HepG2 (cell line): Measurements from ENCODE around the gene PSMA7. TPM values are rescaled to one million over a fixed set of nuclear protein-coding genes. Genes with fewer than 3 reads are reported as not detected.

ENCODE experiments used
- ATAC-seq: fragments of 200-7000 bp; cut with Tn5 transposase; 3 replicates; pipeline ENCODE4 v1.9.1; 2020; ENCODE audit warnings: mild to moderate bottlenecking, moderate library complexity
- BruUV-seq: library from RNA; stranded (reverse); fragments of 400-500 nt; replicated peaks from 2 replicates; lab custom pipeline; 2021; lab: Mats Ljungman, UMichigan
- CTCF ChIA-PET: fragments of 300-600 bp; formaldehyde crosslinking; extraction: SDS; loops from one replicate; lab custom pipeline; 2021; ENCODE audit warnings: low total read pairs, inconsistent platforms, low intra/inter-chr PET ratio; lab: Yijun Ruan, JAX
- POLR2A ChIA-PET: fragments of 350-600 bp; sonication (Branson Sonifier 250); formaldehyde crosslinking; loops from one replicate; lab custom pipeline; 2020; ENCODE audit warnings: antibody characterized with exemption, inconsistent platforms; lab: Yijun Ruan, JAX
- DNase-seq: peaks from one replicate; pipeline ENCODE4 v3.0.0-alpha.2; 2015; ENCODE audit warnings: low spot score
- FAIRE-seq: peaks from 3 replicates; lab custom pipeline; 2011; peaks lifted over from hg19 to GRCh38; lab: Jason Lieb, UNC
- H2AFZ ChIP-seq: one replicate; pipeline ENCODE4 v1.6.1; 2011; ENCODE audit warnings: low read length, inconsistent platforms
- H3K27ac ChIP-seq: fragments of 300-600 bp; 3 replicates; pipeline ENCODE4 v1.8.0; 2011; ENCODE audit warnings: mixed run types, mild to moderate bottlenecking, mixed read lengths, low read length, inconsistent platforms; ENCODE audit not compliant: insufficient read depth; ENCODE audit errors: extremely low read length
- H3K27me3 ChIP-seq, 2 experiments: fragments of 200-600 bp in 1 of 2; 2 replicates in 1 of 2; 3 replicates in 1 of 2; pipeline versions ENCODE4 v1.6.0 to v1.8.0; 2011; ENCODE audit warnings: low read length in 2 of 2, mild to moderate bottlenecking in 2 of 2, moderate library complexity in 2 of 2, inconsistent platforms in 1 of 2; ENCODE audit not compliant: insufficient read depth in 2 of 2, control insufficient read depth in 1 of 2
- H3K36me3 ChIP-seq, 2 experiments: fragments of 200-600 bp in 1 of 2; replicated peaks in 1 of 2; 2 replicates in 1 of 2; 3 replicates in 1 of 2; pipeline versions ENCODE4 v1.5.1 to v1.8.0; 2011; ENCODE audit warnings: low read length in 2 of 2, inconsistent platforms in 1 of 2; ENCODE audit not compliant: insufficient read depth in 2 of 2, control insufficient read depth in 1 of 2
- H3K4me1 ChIP-seq: 2 replicates; pipeline ENCODE4 v1.5.1; 2012; ENCODE audit warnings: low read length, inconsistent platforms; ENCODE audit not compliant: insufficient read depth
- H3K4me2 ChIP-seq: 2 replicates; pipeline ENCODE4 v1.6.0; 2011; ENCODE audit warnings: low read depth, low read length, inconsistent platforms
- H3K4me3 ChIP-seq, 3 experiments: fragments of 200-600 bp in 1 of 3; sonication (generic), shearing (Covaris generic) in 1 of 3; replicated peaks in 1 of 3; 2 replicates each; pipeline ENCODE4 v1.5.1; 2011 to 2016; ENCODE audit warnings: low read length in 3 of 3, inconsistent platforms in 2 of 3, low read depth in 2 of 3, mild to moderate bottlenecking in 2 of 3, control low read depth in 1 of 3, mixed read lengths in 1 of 3; ENCODE audit not compliant: insufficient read depth in 1 of 3
- H3K79me2 ChIP-seq: one replicate; pipeline ENCODE4 v1.6.1; 2011; ENCODE audit warnings: low read length, inconsistent platforms; ENCODE audit not compliant: insufficient read depth
- H3K9ac ChIP-seq: 2 replicates; pipeline ENCODE4 v1.6.0; 2011; ENCODE audit warnings: mild to moderate bottlenecking, low read depth, low read length, inconsistent platforms; ENCODE audit not compliant: insufficient read depth
- H3K9me3 ChIP-seq: 2 replicates; pipeline ENCODE4 v1.5.1; 2012; ENCODE audit warnings: mild to moderate bottlenecking, low read length
- H4K20me1 ChIP-seq: 2 replicates; pipeline ENCODE4 v1.6.0; 2011; ENCODE audit warnings: inconsistent platforms, mild to moderate bottlenecking, low read length, moderate library complexity; ENCODE audit not compliant: insufficient read depth
- ELF1 ChIP-seq: sonication (generic); formaldehyde crosslinking; IDR thresholded peaks from 2 replicates; pipeline ENCODE4 v1.4.0; 2020; ENCODE audit warnings: missing genetic modification reagents
- JDP2 ChIP-seq: sonication (generic); formaldehyde crosslinking; IDR thresholded peaks from 2 replicates; pipeline ENCODE4 v1.8.1; 2022; ENCODE audit warnings: missing genetic modification reagents, borderline replicate concordance
- MIER3 ChIP-seq: IDR thresholded peaks from 2 replicates; pipeline ENCODE4 v1.6.1; 2016; ENCODE audit warnings: missing compliant biosample characterization, borderline replicate concordance
- YEATS4 ChIP-seq: sonication (generic); formaldehyde crosslinking; IDR thresholded peaks from 2 replicates; pipeline ENCODE4 v1.4.0; 2020; ENCODE audit warnings: missing genetic modification reagents, borderline replicate concordance
- ZNF343 ChIP-seq: sonication (generic); formaldehyde crosslinking; IDR thresholded peaks from 2 replicates; pipeline ENCODE4 v1.4.0; 2020; ENCODE audit warnings: mild to moderate bottlenecking, missing genetic modification reagents
- ZNF432 ChIP-seq: sonication (generic); formaldehyde crosslinking; IDR thresholded peaks from 2 replicates; pipeline ENCODE4 v1.5.0; 2020; ENCODE audit warnings: missing genetic modification reagents, mild to moderate bottlenecking, borderline replicate concordance
- ZNF576 ChIP-seq: sonication (generic); formaldehyde crosslinking; IDR thresholded peaks from 2 replicates; pipeline ENCODE4 v1.4.0; 2020; ENCODE audit warnings: mild to moderate bottlenecking, missing genetic modification reagents
- ZNF724P ChIP-seq: sonication (generic); formaldehyde crosslinking; IDR thresholded peaks from 2 replicates; pipeline ENCODE4 v1.8.0; 2022; ENCODE audit warnings: missing genetic modification reagents, borderline replicate concordance
- ZNF761 ChIP-seq: sonication (generic); formaldehyde crosslinking; conservative IDR thresholded peaks from 2 replicates; pipeline ENCODE4 v1.4.0; 2020; ENCODE audit warnings: mild to moderate bottlenecking, missing genetic modification reagents
- WGBS: methylation state at CpG from one replicate; pipeline ENCODE4 v1.1.6; 2017; ENCODE audit warnings: low lambda C conversion rate; 5-methylcytosine and 5-hydroxymethylcytosine counted together
- in situ Hi-C: cut with HindIII; loops from 2 replicates; pipeline ENCODE4 v1.10.0; 2017; ENCODE audit warnings: low pct_unique_long_range_greater_than_20kb; ENCODE audit not compliant: extremely low pct_ligation_motif_present
- intact Hi-C: fragments of 100-400 bp; cut with micrococcal nuclease; formaldehyde crosslinking; loops from one replicate; pipeline ENCODE4 v1.10.0; 2022; ENCODE audit not compliant: unreplicated experiment
- polyA plus RNA-seq, 8 experiments: library from polyadenylated mRNA; depleted of rRNA in 3 of 8; stranded (reverse) in 7 of 8; unstranded in 1 of 8; fragments of >200 nt; fragmentation: Illumina TruSeq in 4 of 8; extraction: Trizol in 4 of 8; gene quantifications; 2 replicates each; pipeline versions ENCODE4 v1.2.1 to v1.2.3, GENCODE V29; 2011 to 2016; ENCODE audit warnings: low read depth in 4 of 8, missing spikeins in 1 of 8, mixed read lengths in 1 of 8; ENCODE audit not compliant: insufficient read depth in 1 of 8
- total RNA-seq, 5 experiments: library from RNA; depleted of rRNA; stranded (reverse); fragments of >200 nt; fragmentation: Illumina TruSeq; extraction: Trizol; gene quantifications; 2 replicates each; pipeline ENCODE4 v1.2.3, GENCODE V29; 2016; ENCODE audit warnings: low read depth in 1 of 5
- TF ChIP-seq, protein P1 (sequence below): sonication (generic); formaldehyde crosslinking; IDR thresholded peaks from 2 replicates; pipeline ENCODE4 v1.9.0; 2021; ENCODE audit warnings: missing genetic modification reagents, borderline replicate concordance

The PSMA7 gene
- total and polyA plus RNA-seq, 2 of the 13 experiments (the other 11 are each of a cell fraction or from before 2014, with no cell fraction given) = 531 to 631 TPM

DNA sequence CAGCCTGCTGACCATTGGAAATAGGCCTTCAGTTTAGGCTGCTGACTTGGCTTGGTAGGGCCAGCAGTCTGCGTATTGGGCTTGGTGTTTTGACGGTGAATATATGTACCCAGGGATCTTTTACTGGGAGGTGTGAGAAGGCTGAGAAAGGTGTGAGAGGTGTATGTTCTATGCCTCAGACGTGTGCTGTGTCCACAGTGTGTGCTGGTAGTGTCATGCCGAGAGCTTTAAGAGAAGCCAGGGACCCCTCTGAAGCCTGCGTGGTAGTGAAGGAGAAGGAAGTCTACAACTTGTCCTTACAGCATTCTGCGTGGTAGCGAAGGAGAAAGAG, 2.5 kb upstream of the PSMA7 start (continued):
- TF ChIP-seq, protein P1, sequence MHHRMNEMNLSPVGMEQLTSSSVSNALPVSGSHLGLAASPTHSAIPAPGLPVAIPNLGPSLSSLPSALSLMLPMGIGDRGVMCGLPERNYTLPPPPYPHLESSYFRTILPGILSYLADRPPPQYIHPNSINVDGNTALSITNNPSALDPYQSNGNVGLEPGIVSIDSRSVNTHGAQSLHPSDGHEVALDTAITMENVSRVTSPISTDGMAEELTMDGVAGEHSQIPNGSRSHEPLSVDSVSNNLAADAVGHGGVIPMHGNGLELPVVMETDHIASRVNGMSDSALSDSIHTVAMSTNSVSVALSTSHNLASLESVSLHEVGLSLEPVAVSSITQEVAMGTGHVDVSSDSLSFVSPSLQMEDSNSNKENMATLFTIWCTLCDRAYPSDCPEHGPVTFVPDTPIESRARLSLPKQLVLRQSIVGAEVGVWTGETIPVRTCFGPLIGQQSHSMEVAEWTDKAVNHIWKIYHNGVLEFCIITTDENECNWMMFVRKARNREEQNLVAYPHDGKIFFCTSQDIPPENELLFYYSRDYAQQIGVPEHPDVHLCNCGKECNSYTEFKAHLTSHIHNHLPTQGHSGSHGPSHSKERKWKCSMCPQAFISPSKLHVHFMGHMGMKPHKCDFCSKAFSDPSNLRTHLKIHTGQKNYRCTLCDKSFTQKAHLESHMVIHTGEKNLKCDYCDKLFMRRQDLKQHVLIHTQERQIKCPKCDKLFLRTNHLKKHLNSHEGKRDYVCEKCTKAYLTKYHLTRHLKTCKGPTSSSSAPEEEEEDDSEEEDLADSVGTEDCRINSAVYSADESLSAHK (CRISPR knock-in tag) = no peak
- TF ChIP-seq ZNF761 = 0 out of 2 replicates have a peak, but pooled peaks have one; percentile 16
- TF ChIP-seq MIER3 (CRISPR knock-in tag) = no peak

DNA sequence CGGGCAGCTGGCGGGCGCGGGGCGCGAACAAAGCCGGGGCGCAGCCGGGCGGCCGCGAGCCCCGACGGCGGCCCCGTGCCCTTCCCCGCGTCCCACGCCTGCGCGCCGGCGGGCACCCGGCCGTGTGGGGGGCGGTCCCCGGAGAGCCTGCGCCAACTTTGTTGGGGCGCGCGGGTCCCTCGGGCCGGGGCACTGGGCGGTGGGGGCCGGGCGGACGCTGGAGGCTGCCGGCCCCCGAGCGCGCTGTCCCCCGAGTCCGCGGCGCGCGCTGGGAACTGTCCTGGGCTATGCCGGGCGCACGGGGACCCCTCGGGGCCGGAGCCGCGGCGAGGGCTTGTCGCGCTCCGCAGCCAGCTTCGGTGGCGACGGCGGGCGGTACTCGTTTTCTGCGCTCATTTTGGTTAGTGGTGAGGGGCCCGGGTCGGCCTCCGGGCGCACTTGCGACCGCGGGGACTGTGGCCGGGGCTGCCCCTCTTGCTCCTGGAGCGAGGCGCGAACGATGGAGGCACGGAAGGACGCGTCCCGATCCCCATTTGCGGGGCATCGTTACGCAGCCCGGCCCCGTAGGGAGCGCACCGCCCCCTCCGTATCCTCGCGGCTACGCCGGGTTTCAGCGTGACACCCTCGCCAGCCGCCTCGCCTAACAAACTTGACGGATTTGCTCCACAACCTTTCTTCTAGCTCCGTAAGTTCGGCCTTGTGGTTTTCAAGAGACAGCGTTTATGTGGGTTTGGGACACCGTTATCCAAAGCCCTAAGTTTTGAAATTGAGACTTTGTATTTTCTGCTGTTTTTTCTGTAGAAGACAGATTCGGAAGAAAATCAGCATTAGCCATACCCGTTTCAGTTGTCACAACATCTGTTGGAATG, 997 bp upstream of the PSMA7 start:
- no TSS peak for BruUV-seq
- POLR2A ChIA-PET = interaction anchor here (0.7 to 2.5 kb wide), 6 partner anchors 8 to 224 kb away, joined by 3 to 13 read pairs (median 4); partner anchors contain the start of gene LSM14B
- intact Hi-C loops = no loop called here
- DNase-seq (peak; percentile 42), FAIRE-seq (no peak), ATAC-seq (peak; percentile 37)
- Histone ChIP-seq H3K36me3 (peaks cover 12 to 18% of the 10 kb centered on the region in 2 experiments), H3K4me3 (peak overlapping the region; percentile 68 to 93 (median 87)), H3K27ac (peak overlapping the region; percentile 70), H3K27me3 (no peaks in the 10 kb centered on the region; a peak in 1 of 5 replicates), H4K20me1 (peaks cover 56% of the 10 kb centered on the region), H3K9me3 (no peaks in the 10 kb centered on the region), H2AFZ (no peak overlapping the region), H3K79me2 (peaks cover 90% of the 10 kb centered on the region), H3K9ac (peak overlapping the region; percentile 76), H3K4me2 (peak overlapping the region; percentile 96), H3K4me1 (peaks cover 68% of the 10 kb centered on the region)
- in situ Hi-C loops = loop anchor here (5.0 kb wide), 1 partner anchor 132 kb away; no protein-coding TSS in a partner anchor
- CTCF ChIA-PET = interaction anchor here (1.4 kb wide), 1 partner anchor 13 kb away, joined by 3 read pairs; no protein-coding TSS in a partner anchor
- WGBS = 1% methylated on average over 52 of the region's 104 CpGs
- TF ChIP-seq ZNF343 (CRISPR knock-in tag) (0 out of 2 replicates have a peak, but pooled peaks have one; percentile 79), ELF1 (CRISPR knock-in tag) (no peak; the same call in 1 of the 2 replicates), JDP2 (CRISPR knock-in tag) (no peak), YEATS4 (CRISPR knock-in tag) (no peak; the same call in 1 of the 2 replicates), ZNF576 (no peak), ZNF432 (CRISPR knock-in tag) (no peak), ZNF724P (CRISPR knock-in tag) (peak; percentile 75; the same call in 1 of the 2 replicates)
